GM19328 (cell line): Measurements from ENCODE around the gene SIN3A.
"Not testable (repeated sequence)": the region's sequence is repeated elsewhere in the genome, so short reads cannot be mapped to it uniquely, and the experiment has no call there.

ENCODE experiments used
- ATAC-seq: cut with Tn5 transposase; IDR thresholded peaks from one replicate; pipeline ENCODE4 v1.9.1; 2021; ENCODE audit warnings: mild to moderate bottlenecking, moderate library complexity; ENCODE audit not compliant: unreplicated experiment

Gene SIN3A

GRCh38 chr15:75358771-75359536 is 92.5 kb downstream of the SIN3A start:
- ATAC-seq: no peak

- ATAC-seq: no peak
These were observed 93.4 kb downstream of the SIN3A start for GRCh38 chr15:75357976-75358673.

- ATAC-seq: no peak
These were observed 95.0 kb downstream of the SIN3A start for GRCh38 chr15:75356517-75356916.

- no peak for ATAC-seq
These were observed 95.5 kb downstream of the SIN3A start for GRCh38 chr15:75356006-75356405.

GRCh38 chr15:75355369-75355768 is 96.1 kb downstream of the SIN3A start:
- ATAC-seq: no peak

- ATAC-seq: no peak
These were observed 97.0 kb downstream of the SIN3A start for GRCh38 chr15:75354454-75354853.

GRCh38 chr15:75353604-75354003 is 97.9 kb downstream of the SIN3A start:
- ATAC-seq: no peak

- no peak for ATAC-seq
These were observed 99.1 kb downstream of the SIN3A start for GRCh38 chr15:75352186-75353080.

- no peak for ATAC-seq
These were observed 100.7 kb downstream of the SIN3A start for GRCh38 chr15:75350601-75351361.

GRCh38 chr15:75349851-75350588 is 101.5 kb downstream of the SIN3A start:
- ATAC-seq: no peak

GRCh38 chr15:75349351-75349669 is 102.2 kb downstream of the SIN3A start:
- ATAC-seq: not testable (repeated sequence)

GRCh38 chr15:75348562-75349350 is 102.7 kb downstream of the SIN3A start:
- no peak for ATAC-seq

- ATAC-seq: no peak
These were observed 103.4 kb downstream of the SIN3A start for GRCh38 chr15:75348034-75348561.

GRCh38 chr15:75347222-75348033 is 104.1 kb downstream of the SIN3A start:
- ATAC-seq: no peak

GRCh38 chr15:75346796-75347221 is 104.7 kb downstream of the SIN3A start, which contains the start of gene NEIL1:
Gene NEIL1, plus strand, starts transcription at chr15:75347039. Its CDS starts 1,867 bp downstream, at chr15:75348906.
- no peak for ATAC-seq

GRCh38 chr15:75343953-75344352 is 107.5 kb downstream of the SIN3A start:
- ATAC-seq: not testable (repeated sequence)

- no peak for ATAC-seq
These were observed 109.3 kb downstream of the SIN3A start for GRCh38 chr15:75342221-75342620.
